ENCODE data around the gene PWWP2A.
"Not testable (repeated sequence)": the region's sequence is repeated elsewhere in the genome, so short reads cannot be mapped to it uniquely, and the experiment has no call there.

PWWP2A gene, protein sequence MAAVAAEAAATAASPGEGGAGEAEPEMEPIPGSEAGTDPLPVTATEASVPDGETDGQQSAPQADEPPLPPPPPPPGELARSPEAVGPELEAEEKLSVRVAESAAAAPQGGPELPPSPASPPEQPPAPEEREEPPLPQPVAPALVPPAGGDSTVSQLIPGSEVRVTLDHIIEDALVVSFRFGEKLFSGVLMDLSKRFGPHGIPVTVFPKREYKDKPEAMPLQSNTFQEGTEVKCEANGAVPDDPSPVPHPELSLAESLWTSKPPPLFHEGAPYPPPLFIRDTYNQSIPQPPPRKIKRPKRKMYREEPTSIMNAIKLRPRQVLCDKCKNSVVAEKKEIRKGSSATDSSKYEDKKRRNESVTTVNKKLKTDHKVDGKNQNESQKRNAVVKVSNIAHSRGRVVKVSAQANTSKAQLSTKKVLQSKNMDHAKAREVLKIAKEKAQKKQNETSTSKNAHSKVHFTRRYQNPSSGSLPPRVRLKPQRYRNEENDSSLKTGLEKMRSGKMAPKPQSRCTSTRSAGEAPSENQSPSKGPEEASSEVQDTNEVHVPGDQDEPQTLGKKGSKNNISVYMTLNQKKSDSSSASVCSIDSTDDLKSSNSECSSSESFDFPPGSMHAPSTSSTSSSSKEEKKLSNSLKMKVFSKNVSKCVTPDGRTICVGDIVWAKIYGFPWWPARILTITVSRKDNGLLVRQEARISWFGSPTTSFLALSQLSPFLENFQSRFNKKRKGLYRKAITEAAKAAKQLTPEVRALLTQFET

DNA sequence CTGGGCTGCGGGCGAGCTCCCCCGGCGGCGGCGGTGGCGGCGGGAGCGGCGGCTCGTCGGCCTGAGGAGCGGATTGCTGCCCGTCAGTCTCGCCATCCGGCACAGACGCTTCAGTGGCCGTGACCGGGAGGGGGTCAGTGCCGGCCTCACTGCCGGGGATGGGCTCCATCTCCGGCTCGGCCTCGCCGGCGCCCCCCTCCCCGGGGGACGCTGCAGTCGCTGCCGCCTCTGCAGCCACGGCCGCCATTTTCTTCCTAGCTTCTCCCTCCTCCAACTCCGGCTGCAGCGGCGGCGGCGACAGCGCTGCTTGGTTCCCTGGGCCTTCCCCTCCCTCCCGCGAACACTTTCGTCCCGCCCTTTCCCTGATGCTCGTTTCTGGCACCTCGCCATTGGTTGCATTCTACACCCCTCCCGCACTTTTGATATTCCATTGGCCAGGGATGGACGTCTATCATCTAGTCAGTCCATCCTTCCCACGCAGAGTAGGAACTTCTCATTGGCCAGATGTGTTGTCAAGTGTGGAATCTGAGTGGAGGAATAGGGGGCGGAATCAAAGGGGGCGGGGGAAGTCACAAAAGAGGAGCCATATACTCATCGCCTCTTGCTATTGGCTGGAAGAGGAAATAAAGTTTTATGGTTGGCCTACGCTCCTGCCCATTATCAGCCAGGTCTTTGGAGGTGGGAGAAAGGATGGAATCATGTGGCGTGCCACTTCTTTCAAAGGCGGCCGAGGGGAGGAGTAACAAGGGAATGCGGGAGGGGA, at the start of gene PWWP2A:
Gene PWWP2A, minus strand, starts transcription at position 309 of the 763 bp plus-strand sequence. Its CDS starts 62 bp downstream, at position 247.
- DNase-seq = peak; percentile 100

DNA sequence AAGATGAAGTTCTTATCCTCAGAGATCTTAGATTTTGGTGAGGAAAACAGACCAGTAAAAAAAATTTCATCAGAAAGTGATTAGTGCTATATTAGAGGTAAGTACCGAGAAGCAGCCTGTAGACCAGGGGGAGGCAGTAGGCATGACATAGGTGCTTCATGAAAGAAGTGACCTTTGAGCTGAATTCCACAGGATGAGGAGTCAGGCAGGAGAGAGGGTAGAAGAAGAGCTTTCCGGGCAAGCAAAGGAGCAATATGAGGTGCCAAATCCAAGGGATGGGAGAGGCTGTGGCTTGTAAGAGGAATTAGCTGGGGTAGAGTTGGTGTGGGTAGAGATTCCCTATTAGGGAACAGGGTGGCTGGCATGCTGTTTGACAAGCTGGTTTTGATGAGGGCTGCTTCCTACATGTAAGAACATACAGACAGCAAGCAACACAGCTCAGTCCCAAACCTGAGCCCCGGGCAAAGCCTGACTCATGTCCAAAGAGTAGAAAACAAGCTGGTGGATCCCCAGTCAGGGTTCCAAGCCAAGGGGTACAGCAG, 48.4 kb upstream of the PWWP2A start:
- DNase-seq = no peak

DNA sequence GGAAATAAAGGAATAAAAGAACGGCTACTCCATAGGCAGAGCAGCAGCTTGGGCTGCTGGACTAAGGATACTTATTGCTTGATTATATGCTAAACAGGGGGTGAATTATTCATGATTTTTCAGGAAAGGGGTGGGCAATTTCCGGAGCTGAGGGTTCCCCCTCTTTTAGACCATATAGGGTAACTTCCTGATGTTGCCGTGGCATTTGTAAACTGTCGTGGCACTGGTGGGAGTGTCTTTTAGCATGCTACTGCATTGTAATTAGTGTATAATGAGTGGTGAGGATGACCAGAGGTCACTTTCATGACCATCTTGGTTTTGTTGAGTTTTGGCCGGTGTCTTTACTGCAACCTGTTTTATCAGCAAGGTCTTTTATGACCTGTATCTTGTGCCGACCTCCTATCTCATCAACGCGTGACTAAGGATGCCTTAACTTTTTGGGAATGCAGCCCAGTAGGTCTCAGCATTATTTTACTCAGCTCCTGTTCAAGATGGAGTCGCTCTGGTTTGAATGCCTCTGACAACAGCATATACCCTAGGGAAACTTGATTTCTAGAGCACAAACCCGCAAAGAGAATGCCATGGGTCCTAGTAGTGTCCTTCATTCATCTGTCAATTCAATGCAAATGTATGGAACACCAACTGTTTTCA, 47.8 kb upstream of the PWWP2A start:
- no peak for DNase-seq

DNA sequence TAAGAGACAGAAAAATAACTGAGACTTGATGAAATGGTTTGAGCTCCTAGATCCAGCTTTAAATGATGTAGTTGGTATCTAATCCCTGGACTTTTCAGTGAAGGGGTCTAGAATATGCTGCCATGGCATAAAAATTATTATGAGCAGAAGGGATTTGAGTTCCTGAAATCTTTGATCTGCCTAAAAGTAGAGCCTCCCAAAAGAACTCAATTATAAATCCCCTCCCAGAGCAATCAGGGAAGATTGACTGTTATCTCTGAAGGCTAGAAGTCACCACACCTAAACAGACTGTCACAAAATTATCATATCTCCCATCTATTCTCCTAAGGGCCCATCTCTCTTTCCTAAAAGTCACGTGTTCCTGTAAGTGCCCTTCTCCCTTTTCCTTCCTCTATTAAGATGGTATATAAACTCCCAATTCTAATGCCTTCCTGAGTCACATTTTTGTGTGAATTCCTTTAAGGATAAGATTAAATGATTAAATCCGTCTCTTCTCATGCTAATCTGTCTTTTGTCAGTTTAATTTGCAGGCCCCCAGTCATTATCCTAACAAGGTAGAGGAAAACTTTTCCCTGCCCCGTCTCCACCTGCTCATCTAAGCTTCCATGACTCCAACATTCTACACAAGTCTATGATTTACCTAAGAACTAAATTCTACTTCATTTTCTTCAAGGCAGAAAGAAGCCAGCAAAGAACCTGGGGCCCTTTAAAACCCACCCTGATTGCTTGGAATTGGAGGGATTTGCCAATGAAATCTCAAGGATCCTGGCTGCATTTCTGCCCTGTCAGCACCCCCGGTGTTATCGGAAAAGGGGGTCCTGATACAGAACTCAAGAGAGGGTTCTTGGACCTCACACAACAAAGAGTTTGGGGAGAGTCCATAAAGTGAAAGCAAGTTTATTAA, 47.1 kb upstream of the PWWP2A start:
- no peak for DNase-seq

DNA sequence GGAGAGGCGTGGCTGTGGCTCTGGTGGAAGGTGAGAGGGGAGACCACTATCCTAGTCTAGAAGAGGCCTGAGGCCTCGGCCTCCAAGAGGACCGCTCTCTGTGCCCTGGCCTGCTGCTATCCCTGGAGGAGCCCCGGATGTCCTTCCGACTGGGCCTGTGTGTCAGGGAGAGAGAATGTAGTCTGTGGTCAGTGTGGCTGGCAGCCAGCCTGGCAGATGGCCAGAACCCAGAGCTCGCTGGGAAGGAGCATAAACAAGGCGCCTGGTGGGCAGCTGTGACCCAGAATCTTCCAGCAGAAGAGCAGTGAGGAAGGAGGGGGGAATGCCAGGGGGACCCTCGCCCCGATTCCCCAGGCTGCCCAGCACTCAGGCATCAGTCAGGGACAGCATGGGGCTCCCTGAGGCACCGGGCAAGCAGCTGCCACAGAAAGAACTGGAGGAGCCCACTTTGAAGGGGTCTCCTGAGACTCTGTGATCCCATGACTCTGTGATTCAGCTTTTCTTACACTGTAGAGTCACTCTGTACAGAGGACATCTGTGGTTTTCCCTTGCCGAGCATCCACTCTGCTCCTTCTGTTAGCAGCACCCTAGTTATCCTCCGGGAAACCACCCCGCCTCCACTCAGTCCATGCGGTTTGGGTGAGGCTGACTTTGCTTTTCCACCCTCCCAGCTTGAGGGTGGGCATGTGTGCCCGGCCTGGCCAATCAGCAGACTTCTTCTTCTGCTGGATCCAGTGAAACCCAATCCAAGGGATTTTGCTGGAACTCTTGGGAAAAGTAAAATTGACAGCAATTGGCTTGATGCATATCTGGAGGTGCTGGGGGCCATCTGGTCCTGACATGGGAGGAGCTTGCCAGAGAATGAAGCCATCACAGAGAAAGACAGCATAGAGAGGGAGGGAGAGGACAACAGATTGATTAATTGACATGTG, 46.2 kb upstream of the PWWP2A start:
- peak; percentile 98 for DNase-seq

DNA sequence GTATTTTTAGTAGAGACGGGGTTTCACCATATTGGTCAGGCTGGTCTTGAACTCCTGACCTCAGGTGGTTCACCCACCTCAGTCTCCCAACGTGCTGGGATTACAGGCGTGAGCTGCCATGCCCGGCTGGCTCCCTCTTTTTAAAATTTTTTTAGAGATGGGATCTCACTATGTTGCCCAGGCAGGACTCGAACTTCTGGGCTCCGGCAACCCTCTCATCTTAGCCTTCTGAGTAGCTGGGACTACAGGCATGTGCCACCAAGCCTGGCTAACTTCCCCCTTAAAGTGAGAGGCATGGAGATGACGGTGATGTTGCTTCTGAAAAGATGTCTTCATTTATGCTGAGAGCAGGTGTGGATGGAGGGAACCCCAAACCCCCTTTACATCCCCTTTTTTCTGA, 43.7 kb upstream of the PWWP2A start:
- DNase-seq = no peak

DNA sequence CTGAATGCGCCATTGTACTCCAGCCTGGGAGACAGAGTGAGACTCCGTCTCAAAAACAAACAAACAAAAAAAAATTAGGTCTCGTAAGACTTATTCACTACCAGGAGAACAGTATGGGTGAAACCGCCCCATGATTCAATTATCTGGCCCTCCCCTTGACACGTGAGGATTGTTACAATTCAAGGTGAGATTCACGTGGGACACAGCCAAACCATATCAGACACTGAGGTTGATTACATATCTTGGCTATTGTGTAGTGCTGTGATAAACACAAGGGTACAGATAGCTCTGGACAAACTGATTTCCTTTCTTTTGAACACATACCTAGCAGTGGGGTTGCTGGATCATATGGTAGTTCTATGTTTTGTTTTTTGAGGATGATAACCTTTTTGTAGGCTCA, 42.4 kb upstream of the PWWP2A start:
- no peak for DNase-seq

DNA sequence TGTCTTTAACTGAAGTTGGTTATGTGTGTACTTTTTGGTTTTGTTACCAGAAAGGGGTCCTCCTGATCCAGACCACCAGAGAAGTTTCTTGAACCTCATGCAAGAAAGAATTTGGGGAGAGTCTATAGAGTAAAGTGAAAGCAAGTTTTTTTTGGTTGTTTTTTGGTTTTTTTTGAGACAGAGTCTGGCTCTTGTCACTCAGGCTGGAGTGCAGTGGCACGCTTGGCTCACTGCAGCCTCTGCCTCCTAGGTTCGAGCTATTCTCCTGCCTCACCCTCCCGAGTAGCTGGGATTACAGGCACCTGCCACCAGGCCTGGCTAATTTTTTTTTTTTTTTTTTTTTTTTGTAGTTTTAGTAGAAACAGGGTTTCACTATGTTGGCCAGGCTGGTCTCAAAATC, 41.6 kb upstream of the PWWP2A start:
- DNase-seq = not testable (repeated sequence)

DNA sequence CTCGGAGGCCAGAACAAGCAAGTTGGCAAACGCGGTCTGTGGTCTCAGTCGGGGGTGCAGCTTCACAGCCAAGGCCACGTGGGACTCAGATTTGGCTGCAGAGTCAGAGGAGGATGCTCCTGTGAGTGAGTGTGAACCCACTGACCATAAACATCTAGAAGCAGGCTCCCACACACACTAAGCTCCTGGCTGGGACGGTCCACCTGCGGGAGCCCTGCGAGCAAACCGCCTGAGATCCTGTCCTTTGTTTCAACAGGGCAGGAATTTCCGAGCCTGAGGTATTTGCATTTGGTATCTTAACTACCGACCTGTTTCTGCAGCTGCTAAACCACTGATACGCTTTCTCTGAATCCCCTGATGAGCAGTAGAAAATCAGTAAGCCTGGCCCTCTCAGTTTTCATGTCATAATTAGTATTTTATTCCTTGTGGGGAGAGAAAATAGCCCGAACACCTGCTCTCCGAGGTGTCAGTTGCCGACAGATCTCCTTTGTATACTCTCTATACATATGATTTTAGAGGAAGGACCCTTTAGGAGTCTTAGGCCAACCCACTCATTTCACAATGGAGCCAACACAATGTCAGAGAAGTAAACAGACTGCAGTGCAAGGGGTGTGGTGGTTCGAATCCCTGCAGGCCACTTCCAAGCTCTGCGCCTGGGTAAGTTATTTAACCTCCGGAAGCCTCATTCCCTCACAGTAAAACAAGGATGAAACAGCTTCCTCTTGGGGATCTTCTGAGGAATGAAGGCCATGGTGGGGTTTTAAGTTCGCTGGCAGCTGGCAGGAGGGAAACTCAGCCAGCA, 40.9 kb upstream of the PWWP2A start:
- DNase-seq = no peak

DNA sequence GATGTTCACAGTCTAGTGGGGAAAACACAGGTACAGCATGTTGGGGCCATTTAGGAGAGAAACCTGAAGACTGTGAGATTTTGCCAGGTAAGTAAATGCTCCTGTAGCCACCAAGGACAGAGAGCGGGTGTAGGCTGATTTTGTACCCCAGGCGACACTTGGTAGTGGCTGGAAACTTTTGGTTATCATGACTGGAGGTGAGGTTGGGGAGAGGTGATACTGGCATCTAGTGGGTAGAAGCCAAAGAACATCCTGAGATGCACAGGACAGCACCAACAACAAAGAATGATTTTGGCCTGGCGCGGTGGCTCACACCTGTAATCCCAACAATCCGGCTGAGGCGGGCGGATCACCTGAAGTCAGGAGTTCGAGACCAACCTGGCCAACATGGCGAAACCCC, 38.8 kb upstream of the PWWP2A start:
- DNase-seq = no peak

DNA sequence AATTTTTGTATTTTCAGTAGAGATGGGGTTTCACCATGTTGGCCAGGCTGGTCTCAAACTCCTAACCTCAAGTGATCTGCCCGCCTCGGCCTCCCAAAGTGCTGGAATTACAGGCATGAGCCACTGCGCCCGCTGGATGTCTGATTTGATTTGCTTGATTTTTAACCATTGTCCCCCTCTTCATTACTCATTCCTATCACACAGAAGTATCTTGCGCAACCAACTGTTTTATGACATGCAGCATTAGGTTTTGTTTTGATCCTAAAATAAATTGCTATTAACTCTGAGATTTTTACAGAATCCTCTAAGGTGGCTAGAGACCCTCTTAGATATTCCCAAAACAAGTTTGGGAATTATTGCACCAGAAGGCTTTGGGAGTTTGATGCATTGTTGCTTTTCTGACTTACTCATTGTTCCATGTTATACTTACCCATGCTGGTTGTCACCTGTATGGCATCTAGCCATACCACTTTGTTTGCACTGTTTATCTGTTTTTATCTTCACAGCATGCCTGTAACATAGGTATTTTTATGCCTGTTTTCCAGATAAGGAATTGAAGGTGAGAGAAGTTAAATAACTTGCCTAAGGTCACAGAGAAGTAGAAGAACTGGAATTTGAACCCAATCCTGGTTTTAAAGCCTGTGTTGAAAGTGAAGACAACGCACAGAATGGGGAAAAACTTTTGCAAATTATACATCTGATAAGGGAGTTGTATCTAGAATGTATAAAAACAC, 35.9 kb upstream of the PWWP2A start:
- no peak for DNase-seq

DNA sequence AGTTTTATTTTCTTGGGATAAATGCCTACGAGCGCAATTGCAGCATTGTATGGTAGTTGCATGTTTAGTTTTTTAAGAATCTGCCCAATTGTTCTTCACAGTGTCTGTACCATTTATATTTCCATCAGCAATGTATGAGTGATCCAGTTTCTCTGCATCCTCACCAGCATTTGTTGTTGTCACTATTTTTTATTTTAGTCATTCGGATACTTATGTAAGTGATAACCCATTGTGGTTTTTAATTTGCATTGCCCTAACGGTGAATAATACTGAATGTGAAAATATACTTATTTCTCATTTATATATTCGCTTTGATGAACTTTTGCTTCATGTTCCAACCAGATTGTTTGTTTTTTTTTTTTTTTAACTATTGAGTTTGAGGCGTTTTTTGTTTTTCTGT, 33.7 kb upstream of the PWWP2A start:
- no peak for DNase-seq

DNA sequence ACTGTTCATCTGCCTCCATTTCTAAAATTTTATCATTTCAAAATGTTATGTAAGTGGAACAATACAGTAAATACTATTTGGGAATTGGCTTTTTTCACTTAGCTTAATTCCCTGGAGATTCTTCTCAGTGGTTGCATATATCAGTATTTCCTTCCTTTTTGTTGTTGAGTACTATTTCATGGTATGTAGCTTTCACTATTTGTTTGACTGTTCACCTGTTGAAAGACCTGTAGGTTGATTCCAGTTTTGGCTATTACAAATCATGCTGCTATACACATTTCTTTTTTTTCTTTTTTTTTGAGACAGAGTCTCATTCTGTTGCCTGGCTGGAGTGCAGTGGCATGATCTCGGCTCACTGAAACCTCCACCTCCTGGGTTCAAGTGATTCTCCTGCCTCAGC, 33.0 kb upstream of the PWWP2A start:
- no peak for DNase-seq

DNA sequence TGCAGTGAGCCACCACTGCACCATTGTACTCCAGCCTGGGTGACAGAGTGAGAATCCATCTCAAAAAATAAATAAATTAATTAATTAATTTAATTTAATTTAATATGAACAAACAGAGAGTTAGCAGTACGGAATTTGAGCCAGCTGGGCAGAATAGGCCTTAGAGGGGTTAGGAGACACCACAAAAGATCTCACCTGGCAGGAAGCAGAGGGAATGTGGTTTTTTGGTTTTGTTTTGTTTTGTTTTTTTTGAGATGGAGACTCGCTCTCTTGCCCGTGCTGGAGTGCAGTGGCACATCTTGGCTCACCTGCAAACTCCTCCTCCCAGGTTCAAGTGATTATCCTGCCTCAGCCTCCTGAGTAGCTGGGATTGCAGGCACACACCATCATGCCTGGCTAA, 31.8 kb upstream of the PWWP2A start:
- no peak for DNase-seq

DNA sequence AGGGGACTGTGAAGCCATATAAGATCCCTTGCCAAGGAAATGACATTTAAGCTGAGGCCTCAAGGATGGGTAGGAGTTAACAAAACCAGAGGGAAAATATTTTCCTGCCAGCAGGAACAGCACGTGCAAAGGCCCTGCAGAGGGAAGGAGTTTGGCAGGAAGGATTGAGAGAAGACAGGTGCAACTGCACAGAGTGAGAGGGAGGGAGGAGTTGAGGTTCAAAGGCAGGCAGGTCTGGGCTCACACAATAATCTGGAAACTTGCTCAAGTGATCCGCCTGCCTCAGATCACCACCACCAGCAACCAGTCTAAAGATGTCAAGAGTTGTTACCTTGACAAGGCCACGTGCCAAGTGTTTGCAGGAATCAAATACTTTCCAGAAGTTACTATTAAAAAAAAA, 31.1 kb upstream of the PWWP2A start:
- DNase-seq = no peak

DNA sequence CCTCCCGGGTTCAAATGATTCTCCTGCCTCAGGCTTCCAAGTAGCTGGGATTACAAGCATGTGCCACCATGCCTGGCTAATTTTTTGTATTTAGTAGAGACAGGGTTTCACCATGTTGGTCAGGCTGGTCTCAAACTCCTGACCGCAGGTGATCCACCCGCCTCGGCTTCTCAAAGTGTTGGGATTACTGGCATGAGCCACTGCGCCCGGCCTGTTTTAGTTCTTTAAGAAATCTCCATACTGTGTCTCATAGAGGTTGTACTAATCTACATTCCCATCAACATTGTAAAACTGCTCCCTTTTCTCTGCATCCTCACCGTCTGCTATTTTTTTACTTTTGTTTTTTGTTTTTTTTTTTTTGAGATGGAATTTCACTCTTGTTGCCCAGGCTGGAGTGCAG, 25.2 kb upstream of the PWWP2A start:
- DNase-seq = not testable (repeated sequence)

DNA sequence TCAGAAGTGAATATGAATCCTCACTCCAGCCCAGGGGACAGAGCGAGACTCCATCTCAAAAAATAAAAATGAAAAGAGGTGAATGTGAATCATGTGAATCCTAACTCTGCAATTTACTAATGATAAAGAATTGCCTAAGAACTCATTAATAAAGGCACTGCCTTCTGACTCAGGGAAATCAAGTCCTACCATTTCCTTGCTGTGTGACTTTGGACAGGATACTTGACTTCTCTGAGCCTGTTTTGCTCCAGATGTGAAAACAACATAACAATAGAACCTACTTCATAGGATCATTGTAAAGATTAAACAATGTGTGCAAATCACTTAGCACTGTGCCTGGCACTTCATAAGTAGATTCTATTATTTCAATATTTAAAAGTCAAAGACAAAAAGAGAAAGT, 15.1 kb upstream of the PWWP2A start:
- no peak for DNase-seq

DNA sequence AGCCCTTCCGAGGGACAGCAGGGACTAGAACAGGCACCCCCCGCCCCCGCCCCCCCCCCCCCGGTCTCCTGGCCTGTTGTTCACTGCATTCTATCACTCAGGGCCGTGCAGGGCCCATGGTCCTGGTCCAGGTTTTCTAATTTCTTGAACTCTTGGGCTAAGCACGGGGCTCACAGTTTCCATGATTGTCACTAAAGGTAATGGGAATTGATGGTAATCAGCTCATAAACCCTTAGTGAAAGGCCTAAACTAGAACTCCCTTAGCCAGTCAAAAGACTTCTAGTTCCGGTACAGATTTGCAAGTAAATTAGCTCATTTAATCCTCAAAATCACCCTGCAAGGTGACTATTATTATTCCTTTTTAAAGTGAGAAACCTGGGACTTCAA, 14.7 kb upstream of the PWWP2A start:
- DNase-seq = no peak

Measured in kidney glomerular epithelial cell (primary cell).